NCI-H2227 treated with DMSO at 0.1 percent for 48 hours (cell line): ENCODE measurements around the gene PDK1.

Experiments
- DNase-seq: peaks from one replicate; lab custom pipeline; 2025; lab: John Stamatoyannopoulos, UW

Gene PDK1

GRCh38 chr2:172642301-172643020, 86.6 kb downstream of the PDK1 start:
- DNase-seq = no peak

- DNase-seq = no peak
Observed at GRCh38 chr2:172643142-172643541, 87.3 kb downstream of the PDK1 start.

GRCh38 chr2:172647439-172647838, 91.5 kb downstream of the PDK1 start:
- DNase-seq = no peak

- DNase-seq = no peak
Observed at GRCh38 chr2:172655091-172655837, 99.4 kb downstream of the PDK1 start.

GRCh38 chr2:172655838-172656573, 100.1 kb downstream of the PDK1 start:
- no peak for DNase-seq
